GM18951 (cell line): ENCODE results near the gene PDXP.

Source experiments
- POLR2A ChIP-seq: IDR thresholded peaks from 4 replicates; pipeline ENCODE4 v1.6.1; 2011; ENCODE audit warnings: mild to moderate bottlenecking; ENCODE audit not compliant: insufficient read length, insufficient read depth; ENCODE audit errors: extremely low read depth
- in situ Hi-C: fragments of 300-500 bp; cut with MboI; formaldehyde crosslinking; loops from one replicate; pipeline ENCODE4 v1.12.0; 2022; ENCODE audit warnings: low sequenced_read_pairs, mixed read lengths, inconsistent platforms; ENCODE audit not compliant: unreplicated experiment

The PDXP gene

GRCh38 chr22:37659897-37660708, 1.6 kb downstream of the PDXP start:
- in situ Hi-C loops: no loop called here
- no peak for TF ChIP-seq POLR2A

- TF ChIP-seq POLR2A: no peak
- in situ Hi-C loops: no loop called here
These were observed 2.2 kb downstream of the PDXP start for GRCh38 chr22:37660709-37661045.

- in situ Hi-C loops: no loop called here
- no peak for TF ChIP-seq POLR2A
These were observed 2.8 kb downstream of the PDXP start for GRCh38 chr22:37661160-37661924.

- in situ Hi-C loops: no loop called here
These were observed 3.5 kb downstream of the PDXP start for GRCh38 chr22:37662039-37662438.

GRCh38 chr22:37663521-37664140, 5.1 kb downstream of the PDXP start:
- in situ Hi-C loops: no loop called here
- TF ChIP-seq POLR2A: no peak

More at GRCh38 chr22:37662039-37662438, 3.5 kb downstream of the PDXP start:
- TF ChIP-seq POLR2A: no peak

- no peak for TF ChIP-seq POLR2A
- in situ Hi-C loops: no loop called here
These were observed 6.0 kb downstream of the PDXP start for GRCh38 chr22:37664249-37665101.

GRCh38 chr22:37665487-37665886, 7.0 kb downstream of the PDXP start:
- TF ChIP-seq POLR2A: no peak
- in situ Hi-C loops: no loop called here

- TF ChIP-seq POLR2A: no peak
- in situ Hi-C loops: no loop called here
These were observed 11.1 kb downstream of the PDXP start for GRCh38 chr22:37669586-37669985.

GRCh38 chr22:37672206-37672919, 13.8 kb downstream of the PDXP start:
- TF ChIP-seq POLR2A: no peak
- in situ Hi-C loops: no loop called here

- no peak for TF ChIP-seq POLR2A
- in situ Hi-C loops: no loop called here
These were observed 14.5 kb downstream of the PDXP start for GRCh38 chr22:37672920-37673455.

GRCh38 chr22:37674248-37674647, 15.7 kb downstream of the PDXP start:
- no peak for TF ChIP-seq POLR2A
- in situ Hi-C loops: no loop called here
